GM10847 (cell line): ENCODE results near the gene ZNF497.

Experiments used
- POLR2A ChIP-seq: IDR thresholded peaks from 2 replicates; pipeline ENCODE4 v1.6.1; 2011; ENCODE audit not compliant: insufficient read length; ENCODE audit errors: extremely low read depth

Gene ZNF497

GRCh38 chr19:58311345-58311865, 51.1 kb downstream of the ZNF497 start:
- no peak for TF ChIP-seq POLR2A

- TF ChIP-seq POLR2A: no peak
Observed at GRCh38 chr19:58307736-58308135, 54.8 kb downstream of the ZNF497 start.

- TF ChIP-seq POLR2A: no peak
Observed at GRCh38 chr19:58305932-58306323, 56.6 kb downstream of the ZNF497 start.

GRCh38 chr19:58305065-58305931, 57.3 kb downstream of the ZNF497 start, which contains the start of gene ERVK3-1:
Gene ERVK3-1, plus strand, starts transcription at chr19:58305377. Its CDS starts 6,792 bp downstream, at chr19:58312169.
- TF ChIP-seq POLR2A: peak; percentile 95

GRCh38 chr19:58304748-58305064, 57.8 kb downstream of the ZNF497 start:
- no peak for TF ChIP-seq POLR2A
